ENCODE data around the gene ACKR2. TPM values are rescaled to one million over a fixed set of nuclear protein-coding genes. Genes with fewer than 3 reads are reported as not detected.

The ACKR2 gene
- total RNA-seq, 1 donor from 2014 or later: 1.0 TPM

DNA sequence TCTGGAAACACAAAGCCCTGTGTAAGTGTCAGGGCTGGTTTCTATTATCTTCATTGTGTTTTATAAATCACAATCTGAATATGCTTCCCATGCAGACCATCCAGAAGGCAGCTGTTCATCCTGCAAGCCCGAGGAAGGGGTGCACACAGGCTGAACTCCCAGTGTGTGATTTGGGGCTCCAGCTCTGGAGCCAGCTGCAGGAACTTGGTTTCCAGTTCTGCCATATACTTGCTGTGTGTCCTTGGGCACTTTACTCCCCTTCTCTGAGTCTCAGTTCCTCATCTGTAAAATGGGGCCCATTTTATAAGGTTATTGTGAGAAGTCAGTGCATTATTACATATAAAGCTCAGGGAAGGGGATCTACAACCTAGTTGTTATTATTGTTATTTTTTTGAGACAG is 43.8 kb downstream of the ACKR2 start:
- peaks cover 12% of the 10 kb centered on the region for H3K27me3 Mint-ChIP-seq (ENCODE audit: low read depth)
- no peak overlapping the region for H3K4me3 Mint-ChIP-seq (ENCODE audit: unreplicated experiment)
- peaks cover 3% of the 10 kb centered on the region for H3K9me3 Mint-ChIP-seq (ENCODE audit: low read depth)
- H3K36me3 Mint-ChIP-seq (ENCODE audit: low read depth): peaks cover 4% of the 10 kb centered on the region
- TF ChIP-seq, protein P1, sequence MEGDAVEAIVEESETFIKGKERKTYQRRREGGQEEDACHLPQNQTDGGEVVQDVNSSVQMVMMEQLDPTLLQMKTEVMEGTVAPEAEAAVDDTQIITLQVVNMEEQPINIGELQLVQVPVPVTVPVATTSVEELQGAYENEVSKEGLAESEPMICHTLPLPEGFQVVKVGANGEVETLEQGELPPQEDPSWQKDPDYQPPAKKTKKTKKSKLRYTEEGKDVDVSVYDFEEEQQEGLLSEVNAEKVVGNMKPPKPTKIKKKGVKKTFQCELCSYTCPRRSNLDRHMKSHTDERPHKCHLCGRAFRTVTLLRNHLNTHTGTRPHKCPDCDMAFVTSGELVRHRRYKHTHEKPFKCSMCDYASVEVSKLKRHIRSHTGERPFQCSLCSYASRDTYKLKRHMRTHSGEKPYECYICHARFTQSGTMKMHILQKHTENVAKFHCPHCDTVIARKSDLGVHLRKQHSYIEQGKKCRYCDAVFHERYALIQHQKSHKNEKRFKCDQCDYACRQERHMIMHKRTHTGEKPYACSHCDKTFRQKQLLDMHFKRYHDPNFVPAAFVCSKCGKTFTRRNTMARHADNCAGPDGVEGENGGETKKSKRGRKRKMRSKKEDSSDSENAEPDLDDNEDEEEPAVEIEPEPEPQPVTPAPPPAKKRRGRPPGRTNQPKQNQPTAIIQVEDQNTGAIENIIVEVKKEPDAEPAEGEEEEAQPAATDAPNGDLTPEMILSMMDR (IDR thresholded peaks at IDR 0.05): no peak
- peaks cover 28% of the 10 kb centered on the region for H3K4me1 Mint-ChIP-seq (ENCODE audit: low read depth)
- DNase-seq (ENCODE audit: low spot score): no peak
- H3K27ac Mint-ChIP-seq (ENCODE audit: unreplicated experiment): no peak overlapping the region

DNA sequence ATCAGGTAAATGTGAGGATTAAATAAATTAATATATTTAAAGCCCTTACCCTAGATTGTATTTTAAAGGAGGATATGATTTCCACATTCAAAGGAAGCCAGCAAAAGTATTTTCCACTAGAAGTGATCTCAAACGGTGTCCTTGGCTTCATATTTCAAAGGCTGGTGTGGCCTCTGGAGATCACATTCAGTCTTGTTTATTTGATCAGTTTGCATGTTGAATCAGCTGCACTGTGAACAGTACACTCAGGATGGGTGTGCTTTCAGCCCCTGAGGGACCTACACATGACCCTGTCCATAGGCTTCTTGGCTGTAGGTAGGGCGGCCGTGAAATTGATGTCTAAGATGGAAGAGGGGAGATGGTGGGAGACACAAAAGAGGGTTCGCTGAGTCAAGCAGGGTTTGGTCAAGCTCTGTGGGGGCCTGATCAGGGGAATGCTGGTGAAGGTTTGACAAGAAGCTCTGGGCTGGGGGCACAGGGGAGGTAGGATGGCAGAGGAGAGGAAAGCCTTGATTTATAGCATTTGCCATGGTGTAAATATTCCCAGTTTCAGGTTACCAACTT is 44.6 kb downstream of the ACKR2 start:
- H3K9me3 Mint-ChIP-seq (ENCODE audit: low read depth): peaks cover 5% of the 10 kb centered on the region
- TF ChIP-seq, protein P1 (IDR thresholded peaks at IDR 0.05): no peak
- peaks cover 18% of the 10 kb centered on the region for H3K27me3 Mint-ChIP-seq (ENCODE audit: low read depth)
- H3K4me1 Mint-ChIP-seq (ENCODE audit: low read depth): peaks cover 28% of the 10 kb centered on the region
- H3K36me3 Mint-ChIP-seq (ENCODE audit: low read depth): peaks cover 6% of the 10 kb centered on the region
- DNase-seq (ENCODE audit: low spot score): no peak
- no peak overlapping the region for H3K27ac Mint-ChIP-seq (ENCODE audit: unreplicated experiment)
- H3K4me3 Mint-ChIP-seq (ENCODE audit: unreplicated experiment): no peak overlapping the region

DNA sequence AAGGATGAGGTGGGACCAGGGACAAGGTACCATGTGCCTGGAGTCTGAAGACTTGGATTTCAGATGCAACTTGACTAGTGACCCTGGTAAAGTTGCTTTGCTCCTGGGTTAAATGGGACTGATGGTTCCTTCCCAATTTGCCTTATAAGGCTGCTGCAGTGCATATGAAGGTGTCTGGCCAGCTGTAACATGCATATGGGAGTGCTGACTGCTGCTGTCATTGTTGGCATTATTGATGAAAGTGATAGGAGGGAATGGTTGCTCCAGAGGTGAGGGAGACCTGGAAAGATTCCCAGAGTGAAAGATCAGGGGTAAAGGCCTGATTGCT is 45.9 kb downstream of the ACKR2 start:
- H3K27ac Mint-ChIP-seq (ENCODE audit: unreplicated experiment): no peak overlapping the region
- peaks cover 8% of the 10 kb centered on the region for H3K9me3 Mint-ChIP-seq (ENCODE audit: low read depth)
- no peak for DNase-seq (ENCODE audit: low spot score)
- no peak overlapping the region for H3K4me3 Mint-ChIP-seq (ENCODE audit: unreplicated experiment)
- H3K4me1 Mint-ChIP-seq (ENCODE audit: low read depth): peaks cover 28% of the 10 kb centered on the region
- H3K36me3 Mint-ChIP-seq (ENCODE audit: low read depth): peaks cover 9% of the 10 kb centered on the region
- H3K27me3 Mint-ChIP-seq (ENCODE audit: low read depth): peaks cover 28% of the 10 kb centered on the region
- TF ChIP-seq, protein P1 (IDR thresholded peaks at IDR 0.05): no peak

DNA sequence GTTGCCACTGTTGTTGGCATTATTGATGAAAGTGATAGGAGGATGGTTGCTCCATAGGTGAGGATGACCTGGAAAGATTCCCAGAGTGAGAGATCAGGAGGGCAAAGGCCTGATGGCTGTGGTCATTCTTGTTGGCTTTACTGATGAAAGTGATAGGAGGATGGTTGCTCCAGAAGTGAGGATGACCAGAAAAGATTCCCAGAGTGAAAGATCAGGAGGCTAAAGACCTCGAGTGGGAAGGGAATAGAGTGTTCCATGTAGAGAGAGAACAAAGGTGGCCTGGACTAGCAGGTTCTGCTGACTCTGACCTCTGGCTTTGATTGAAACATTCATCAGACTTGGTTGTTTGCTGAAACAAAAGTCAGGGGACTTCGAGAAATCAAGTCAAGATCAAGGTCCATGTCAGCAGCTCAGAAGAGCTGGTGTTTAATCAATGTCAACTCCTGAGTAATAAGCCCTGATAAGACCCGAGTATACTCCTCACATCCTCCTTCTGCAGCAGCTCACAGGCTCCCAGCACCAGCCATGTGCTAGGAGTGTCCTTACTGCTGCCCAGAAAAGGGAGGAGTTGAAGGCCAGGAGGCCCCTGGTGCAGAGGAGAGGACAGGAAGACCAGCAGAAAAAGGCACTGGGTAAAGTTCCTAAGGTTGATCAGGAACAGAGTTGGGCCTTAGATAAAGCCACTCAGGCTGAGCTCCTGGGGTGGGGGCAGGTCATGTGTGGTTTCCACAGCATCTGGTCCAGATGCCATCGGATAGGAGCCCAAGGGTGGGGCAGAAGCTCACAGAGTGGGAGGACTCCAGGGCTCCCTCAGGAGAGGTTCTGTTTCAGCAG is 46.5 kb downstream of the ACKR2 start:
- peaks cover 13% of the 10 kb centered on the region for H3K36me3 Mint-ChIP-seq (ENCODE audit: low read depth)
- peaks cover 24% of the 10 kb centered on the region for H3K4me1 Mint-ChIP-seq (ENCODE audit: low read depth)
- peaks cover 34% of the 10 kb centered on the region for H3K27me3 Mint-ChIP-seq (ENCODE audit: low read depth)
- no peak overlapping the region for H3K27ac Mint-ChIP-seq (ENCODE audit: unreplicated experiment)
- TF ChIP-seq, protein P1 (IDR thresholded peaks at IDR 0.05): no peak
- peaks cover 14% of the 10 kb centered on the region for H3K9me3 Mint-ChIP-seq (ENCODE audit: low read depth)
- no peak overlapping the region for H3K4me3 Mint-ChIP-seq (ENCODE audit: unreplicated experiment)
- DNase-seq (ENCODE audit: low spot score): no peak

DNA sequence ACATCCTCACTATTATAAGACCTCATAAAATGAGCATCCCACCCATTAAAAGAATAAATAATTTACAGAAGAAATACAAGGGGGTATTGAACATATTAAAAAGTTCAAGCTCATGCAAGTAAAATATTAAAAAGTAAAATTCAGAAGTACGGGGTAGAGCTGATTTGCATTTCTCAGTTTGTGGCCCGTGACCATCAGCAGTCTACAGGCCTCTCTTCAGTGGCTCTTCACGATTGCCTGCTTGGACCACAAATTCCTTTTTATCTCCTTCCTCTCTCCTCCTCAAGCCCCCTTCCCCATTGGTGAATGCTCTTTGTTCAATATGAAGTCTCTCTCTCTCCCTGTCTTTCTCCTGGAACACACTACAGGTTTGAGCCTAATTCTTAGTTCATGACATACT is 47.3 kb downstream of the ACKR2 start:
- Mint-ChIP-seq H3K4me3 (ENCODE audit: unreplicated experiment) (no peak overlapping the region), H3K4me1 (ENCODE audit: low read depth) (peaks cover 16% of the 10 kb centered on the region), H3K27me3 (ENCODE audit: low read depth) (peaks cover 40% of the 10 kb centered on the region), H3K27ac (ENCODE audit: unreplicated experiment) (no peak overlapping the region), H3K36me3 (ENCODE audit: low read depth) (peaks cover 16% of the 10 kb centered on the region), H3K9me3 (ENCODE audit: low read depth) (peaks cover 19% of the 10 kb centered on the region)
- DNase-seq (ENCODE audit: low spot score): no peak
- TF ChIP-seq, protein P1 (IDR thresholded peaks at IDR 0.05): no peak
